HG03457 (cell line): ENCODE results near the gene UBL4A.

Source experiments
- ATAC-seq: cut with Tn5 transposase; IDR thresholded peaks from one replicate; pipeline ENCODE4 v1.9.1; 2021; ENCODE audit warnings: moderate number of reproducible peaks; ENCODE audit not compliant: unreplicated experiment

UBL4A gene

GRCh38 chrX:154464806-154465365 is 21.5 kb downstream of the UBL4A start:
- ATAC-seq = no peak

- no peak for ATAC-seq
Observed at GRCh38 chrX:154463611-154464220, 22.7 kb downstream of the UBL4A start.

GRCh38 chrX:154462396-154462795 is 24.0 kb downstream of the UBL4A start:
- no peak for ATAC-seq

- no peak for ATAC-seq
Observed at GRCh38 chrX:154460326-154460725, 26.1 kb downstream of the UBL4A start.

GRCh38 chrX:154459832-154460231 is 26.6 kb downstream of the UBL4A start:
- ATAC-seq = no peak

GRCh38 chrX:154458954-154459778 is 27.2 kb downstream of the UBL4A start:
- ATAC-seq = no peak

GRCh38 chrX:154458116-154458953 is 28.1 kb downstream of the UBL4A start, which contains the start of gene PLXNA3:
PLXNA3 (plus strand) TSS chrX:154458281; CDS start chrX:154460184, 1,903 bp downstream.
- ATAC-seq = no peak

- ATAC-seq = no peak
Observed at GRCh38 chrX:154457491-154458115, 28.8 kb downstream of the UBL4A start.

GRCh38 chrX:154452823-154453222 is 33.6 kb downstream of the UBL4A start:
- ATAC-seq = no peak

- no peak for ATAC-seq
Observed at GRCh38 chrX:154450312-154450711, 36.1 kb downstream of the UBL4A start.

GRCh38 chrX:154449618-154450017 is 36.8 kb downstream of the UBL4A start:
- ATAC-seq = no peak

- ATAC-seq = no peak
Observed at GRCh38 chrX:154448484-154448883, 37.9 kb downstream of the UBL4A start.

- no peak for ATAC-seq
Observed at GRCh38 chrX:154446430-154446829, 40.0 kb downstream of the UBL4A start.

GRCh38 chrX:154445776-154446175 is 40.6 kb downstream of the UBL4A start:
- no peak for ATAC-seq

GRCh38 chrX:154444755-154445246 is 41.6 kb downstream of the UBL4A start:
- ATAC-seq = no peak

- peak; percentile 77 for ATAC-seq
Observed at GRCh38 chrX:154443992-154444754, 42.2 kb downstream of the UBL4A start, which contains the start of gene FAM50A. FAM50A (plus strand) TSS chrX:154444141; CDS start chrX:154444236, 95 bp downstream.

GRCh38 chrX:154443479-154443910 is 42.9 kb downstream of the UBL4A start:
- no peak for ATAC-seq

GRCh38 chrX:154441984-154442707 is 44.3 kb downstream of the UBL4A start:
- ATAC-seq = no peak

GRCh38 chrX:154441564-154441963 is 44.9 kb downstream of the UBL4A start:
- no peak for ATAC-seq
